HepG2 (cell line): Measurements from ENCODE around the gene OR8D1. TPM values are rescaled to one million over a fixed set of nuclear protein-coding genes. Genes with fewer than 3 reads are reported as not detected.

ENCODE experiments used
- ATAC-seq: fragments of 200-7000 bp; cut with Tn5 transposase; 3 replicates; pipeline ENCODE4 v1.9.1; 2020; ENCODE audit warnings: mild to moderate bottlenecking, moderate library complexity
- BruUV-seq: library from RNA; stranded (reverse); fragments of 400-500 nt; replicated peaks from 2 replicates; lab custom pipeline; 2021; lab: Mats Ljungman, UMichigan
- CTCF ChIA-PET: fragments of 300-600 bp; formaldehyde crosslinking; extraction: SDS; loops from one replicate; lab custom pipeline; 2021; ENCODE audit warnings: low total read pairs, inconsistent platforms, low intra/inter-chr PET ratio; lab: Yijun Ruan, JAX
- POLR2A ChIA-PET: fragments of 350-600 bp; sonication (Branson Sonifier 250); formaldehyde crosslinking; loops from one replicate; lab custom pipeline; 2020; ENCODE audit warnings: antibody characterized with exemption, inconsistent platforms; lab: Yijun Ruan, JAX
- DNase-seq: peaks from one replicate; pipeline ENCODE4 v3.0.0-alpha.2; 2015; ENCODE audit warnings: low spot score
- FAIRE-seq: peaks from 3 replicates; lab custom pipeline; 2011; peaks lifted over from hg19 to GRCh38; lab: Jason Lieb, UNC
- H2AFZ ChIP-seq: one replicate; pipeline ENCODE4 v1.6.1; 2011; ENCODE audit warnings: low read length, inconsistent platforms
- H3K27ac ChIP-seq: fragments of 300-600 bp; 3 replicates; pipeline ENCODE4 v1.8.0; 2011; ENCODE audit warnings: mixed run types, mild to moderate bottlenecking, mixed read lengths, low read length, inconsistent platforms; ENCODE audit not compliant: insufficient read depth; ENCODE audit errors: extremely low read length
- H3K27me3 ChIP-seq, 2 experiments: fragments of 200-600 bp in 1 of 2; 2 replicates in 1 of 2; 3 replicates in 1 of 2; pipeline versions ENCODE4 v1.6.0 to v1.8.0; 2011; ENCODE audit warnings: low read length in 2 of 2, mild to moderate bottlenecking in 2 of 2, moderate library complexity in 2 of 2, inconsistent platforms in 1 of 2; ENCODE audit not compliant: insufficient read depth in 2 of 2, control insufficient read depth in 1 of 2
- H3K36me3 ChIP-seq, 2 experiments: fragments of 200-600 bp in 1 of 2; replicated peaks in 1 of 2; 2 replicates in 1 of 2; 3 replicates in 1 of 2; pipeline versions ENCODE4 v1.5.1 to v1.8.0; 2011; ENCODE audit warnings: low read length in 2 of 2, inconsistent platforms in 1 of 2; ENCODE audit not compliant: insufficient read depth in 2 of 2, control insufficient read depth in 1 of 2
- H3K4me1 ChIP-seq: 2 replicates; pipeline ENCODE4 v1.5.1; 2012; ENCODE audit warnings: low read length, inconsistent platforms; ENCODE audit not compliant: insufficient read depth
- H3K4me2 ChIP-seq: 2 replicates; pipeline ENCODE4 v1.6.0; 2011; ENCODE audit warnings: low read depth, low read length, inconsistent platforms
- H3K4me3 ChIP-seq, 3 experiments: fragments of 200-600 bp in 1 of 3; sonication (generic), shearing (Covaris generic) in 1 of 3; replicated peaks in 1 of 3; 2 replicates each; pipeline ENCODE4 v1.5.1; 2011 to 2016; ENCODE audit warnings: low read length in 3 of 3, inconsistent platforms in 2 of 3, low read depth in 2 of 3, mild to moderate bottlenecking in 2 of 3, control low read depth in 1 of 3, mixed read lengths in 1 of 3; ENCODE audit not compliant: insufficient read depth in 1 of 3
- H3K79me2 ChIP-seq: one replicate; pipeline ENCODE4 v1.6.1; 2011; ENCODE audit warnings: low read length, inconsistent platforms; ENCODE audit not compliant: insufficient read depth
- H3K9ac ChIP-seq: 2 replicates; pipeline ENCODE4 v1.6.0; 2011; ENCODE audit warnings: mild to moderate bottlenecking, low read depth, low read length, inconsistent platforms; ENCODE audit not compliant: insufficient read depth
- H3K9me3 ChIP-seq: 2 replicates; pipeline ENCODE4 v1.5.1; 2012; ENCODE audit warnings: mild to moderate bottlenecking, low read length
- H4K20me1 ChIP-seq: 2 replicates; pipeline ENCODE4 v1.6.0; 2011; ENCODE audit warnings: inconsistent platforms, mild to moderate bottlenecking, low read length, moderate library complexity; ENCODE audit not compliant: insufficient read depth
- ARNTL ChIP-seq: sonication (generic); formaldehyde crosslinking; IDR thresholded peaks from 2 replicates; pipeline ENCODE4 v1.4.0; 2020; ENCODE audit warnings: mild to moderate bottlenecking, missing genetic modification reagents
- MAFF ChIP-seq: IDR thresholded peaks from 2 replicates; pipeline ENCODE4 v1.6.1; 2011; ENCODE audit warnings: low read depth, low read length, improper control_type of control experiment
- MAFK ChIP-seq, 2 experiments: IDR thresholded peaks in 1 of 2; conservative IDR thresholded peaks in 1 of 2; 2 replicates each; pipeline ENCODE4 v1.6.1; 2011; ENCODE audit warnings: improper control_type of control experiment in 2 of 2, low read length in 2 of 2
- TBL1XR1 ChIP-seq: fragments of 150-350 bp; IDR thresholded peaks from 2 replicates; pipeline ENCODE4 v1.6.1; 2014; ENCODE audit warnings: borderline replicate concordance, low read length; ENCODE audit not compliant: partially characterized antibody
- ZNF335 ChIP-seq: sonication (generic); formaldehyde crosslinking; IDR thresholded peaks from 2 replicates; pipeline ENCODE4 v1.4.0; 2020; ENCODE audit warnings: missing genetic modification reagents
- WGBS: methylation state at CpG from one replicate; pipeline ENCODE4 v1.1.6; 2017; ENCODE audit warnings: low lambda C conversion rate; 5-methylcytosine and 5-hydroxymethylcytosine counted together
- in situ Hi-C: cut with HindIII; loops from 2 replicates; pipeline ENCODE4 v1.10.0; 2017; ENCODE audit warnings: low pct_unique_long_range_greater_than_20kb; ENCODE audit not compliant: extremely low pct_ligation_motif_present
- intact Hi-C: fragments of 100-400 bp; cut with micrococcal nuclease; formaldehyde crosslinking; loops from one replicate; pipeline ENCODE4 v1.10.0; 2022; ENCODE audit not compliant: unreplicated experiment
- polyA plus RNA-seq, 8 experiments: library from polyadenylated mRNA; depleted of rRNA in 3 of 8; stranded (reverse) in 7 of 8; unstranded in 1 of 8; fragments of >200 nt; fragmentation: Illumina TruSeq in 4 of 8; extraction: Trizol in 4 of 8; gene quantifications; 2 replicates each; pipeline versions ENCODE4 v1.2.1 to v1.2.3, GENCODE V29; 2011 to 2016; ENCODE audit warnings: low read depth in 4 of 8, missing spikeins in 1 of 8, mixed read lengths in 1 of 8; ENCODE audit not compliant: insufficient read depth in 1 of 8
- total RNA-seq, 5 experiments: library from RNA; depleted of rRNA; stranded (reverse); fragments of >200 nt; fragmentation: Illumina TruSeq; extraction: Trizol; gene quantifications; 2 replicates each; pipeline ENCODE4 v1.2.3, GENCODE V29; 2016; ENCODE audit warnings: low read depth in 1 of 5
- TF ChIP-seq, protein P1 (sequence below): sonication (generic); formaldehyde crosslinking; IDR thresholded peaks from 2 replicates; pipeline ENCODE4 v1.4.0; 2020; ENCODE audit warnings: missing genetic modification reagents, borderline replicate concordance
- TF ChIP-seq, protein P2 (sequence below): sonication (generic); formaldehyde crosslinking; IDR thresholded peaks from 2 replicates; pipeline ENCODE4 v1.8.1; 2023; ENCODE audit warnings: mild to moderate bottlenecking, missing genetic modification reagents

Gene OR8D1
- total and polyA plus RNA-seq, 2 of the 13 experiments (the other 11 are each of a cell fraction or from before 2014, with no cell fraction given): not detected

DNA sequence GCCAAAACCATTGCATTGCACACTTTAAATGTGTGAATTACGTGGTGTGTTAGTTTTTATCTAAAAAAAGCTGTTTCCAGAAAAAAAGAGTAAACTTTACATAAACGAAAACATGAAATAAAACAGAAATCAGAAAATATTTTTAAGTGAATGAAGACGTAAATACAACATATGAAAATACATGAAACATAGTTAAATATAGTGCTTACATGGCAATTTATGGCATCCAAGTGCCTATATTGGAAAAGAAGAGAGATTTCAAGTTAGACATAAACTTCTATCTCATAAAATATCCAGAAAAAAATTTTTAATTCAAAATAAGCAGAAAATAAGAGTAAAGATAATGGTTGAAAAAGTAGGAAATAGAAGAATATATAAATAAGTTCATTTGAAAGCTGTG lies 18.1 kb upstream of the OR8D1 start:
- WGBS: 0% methylated on average over 3 of the region's 3 CpGs
- TF ChIP-seq MAFK (conservative IDR thresholded peaks at IDR 0.05 in 1 of 2, IDR thresholded peaks at IDR 0.05 in 1 of 2; ENCODE audit: low read length in 2 of 2) (peak; percentile 54 to 82; a peak in 3 of 4 replicates), TBL1XR1 (no peak), MAFF (peak; percentile 68)
- no peak for FAIRE-seq
- Histone ChIP-seq H3K4me1 (no peaks in the 10 kb centered on the region), H2AFZ (no peak overlapping the region), H3K27me3 (no peaks in the 10 kb centered on the region), H3K4me3 (no peak overlapping the region), H3K9ac (no peak overlapping the region), H3K27ac (no peak overlapping the region), H3K79me2 (no peaks in the 10 kb centered on the region), H4K20me1 (no peaks in the 10 kb centered on the region), H3K36me3 (no peaks in the 10 kb centered on the region), H3K4me2 (no peak overlapping the region), H3K9me3 (no peaks in the 10 kb centered on the region)
- POLR2A ChIA-PET: no interaction called here
- DNase-seq: no peak
- intact Hi-C loops (no loop called here), in situ Hi-C loops (no loop called here)
- BruUV-seq: no TSS peak
- no peak for ATAC-seq
- CTCF ChIA-PET: no interaction called here

DNA sequence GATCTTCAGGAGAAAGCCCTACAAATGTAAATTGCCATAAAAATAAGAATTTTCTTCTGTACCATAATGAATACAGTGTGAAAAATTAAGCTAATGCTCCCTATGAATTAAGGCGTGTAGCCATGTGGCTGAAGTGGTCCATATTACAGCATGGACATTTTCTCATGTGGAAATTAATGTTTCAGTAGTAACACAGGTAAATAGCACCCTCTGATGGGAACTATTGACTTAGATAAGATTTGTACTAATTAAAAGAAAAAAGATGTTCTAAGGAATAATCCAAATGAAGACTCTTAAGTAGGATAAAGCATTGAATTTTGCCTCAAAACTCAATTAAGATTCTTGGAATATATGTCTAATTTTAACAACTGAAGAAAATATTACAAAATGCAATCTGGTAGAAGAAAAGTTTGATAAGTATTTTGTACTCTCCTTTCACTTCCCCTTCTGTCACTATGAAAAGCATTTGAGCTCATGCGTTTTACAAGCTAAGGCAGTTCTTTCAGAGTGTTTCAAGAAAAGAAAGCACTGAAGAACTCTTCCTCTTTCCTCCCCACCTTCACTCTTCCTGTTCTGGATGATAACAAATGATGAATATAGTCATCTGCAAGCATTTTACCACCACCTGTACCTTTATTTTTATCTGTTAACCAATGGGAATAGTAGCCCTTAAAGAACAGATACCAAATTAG lies 16.2 kb upstream of the OR8D1 start:
- Histone ChIP-seq H3K79me2 (no peaks in the 10 kb centered on the region), H4K20me1 (no peaks in the 10 kb centered on the region), H3K27me3 (no peaks in the 10 kb centered on the region), H3K9me3 (no peaks in the 10 kb centered on the region), H3K4me3 (no peak overlapping the region), H2AFZ (no peak overlapping the region), H3K27ac (no peak overlapping the region)
- no peak for FAIRE-seq
- POLR2A ChIA-PET: no interaction called here
- CTCF ChIA-PET: no interaction called here
- TF ChIP-seq ARNTL (CRISPR knock-in tag) (no peak), ZNF335 (CRISPR knock-in tag) (no peak)
- TF ChIP-seq, protein P1, sequence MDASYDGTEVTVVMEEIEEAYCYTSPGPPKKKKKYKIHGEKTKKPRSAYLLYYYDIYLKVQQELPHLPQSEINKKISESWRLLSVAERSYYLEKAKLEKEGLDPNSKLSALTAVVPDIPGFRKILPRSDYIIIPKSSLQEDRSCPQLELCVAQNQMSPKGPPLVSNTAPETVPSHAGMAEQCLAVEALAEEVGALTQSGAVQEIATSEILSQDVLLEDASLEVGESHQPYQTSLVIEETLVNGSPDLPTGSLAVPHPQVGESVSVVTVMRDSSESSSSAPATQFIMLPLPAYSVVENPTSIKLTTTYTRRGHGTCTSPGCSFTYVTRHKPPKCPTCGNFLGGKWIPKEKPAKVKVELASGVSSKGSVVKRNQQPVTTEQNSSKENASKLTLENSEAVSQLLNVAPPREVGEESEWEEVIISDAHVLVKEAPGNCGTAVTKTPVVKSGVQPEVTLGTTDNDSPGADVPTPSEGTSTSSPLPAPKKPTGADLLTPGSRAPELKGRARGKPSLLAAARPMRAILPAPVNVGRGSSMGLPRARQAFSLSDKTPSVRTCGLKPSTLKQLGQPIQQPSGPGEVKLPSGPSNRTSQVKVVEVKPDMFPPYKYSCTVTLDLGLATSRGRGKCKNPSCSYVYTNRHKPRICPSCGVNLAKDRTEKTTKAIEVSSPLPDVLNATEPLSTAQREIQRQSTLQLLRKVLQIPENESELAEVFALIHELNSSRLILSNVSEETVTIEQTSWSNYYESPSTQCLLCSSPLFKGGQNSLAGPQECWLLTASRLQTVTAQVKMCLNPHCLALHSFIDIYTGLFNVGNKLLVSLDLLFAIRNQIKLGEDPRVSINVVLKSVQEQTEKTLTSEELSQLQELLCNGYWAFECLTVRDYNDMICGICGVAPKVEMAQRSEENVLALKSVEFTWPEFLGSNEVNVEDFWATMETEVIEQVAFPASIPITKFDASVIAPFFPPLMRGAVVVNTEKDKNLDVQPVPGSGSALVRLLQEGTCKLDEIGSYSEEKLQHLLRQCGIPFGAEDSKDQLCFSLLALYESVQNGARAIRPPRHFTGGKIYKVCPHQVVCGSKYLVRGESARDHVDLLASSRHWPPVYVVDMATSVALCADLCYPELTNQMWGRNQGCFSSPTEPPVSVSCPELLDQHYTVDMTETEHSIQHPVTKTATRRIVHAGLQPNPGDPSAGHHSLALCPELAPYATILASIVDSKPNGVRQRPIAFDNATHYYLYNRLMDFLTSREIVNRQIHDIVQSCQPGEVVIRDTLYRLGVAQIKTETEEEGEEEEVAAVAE (CRISPR knock-in tag): no peak
- TF ChIP-seq, protein P2, sequence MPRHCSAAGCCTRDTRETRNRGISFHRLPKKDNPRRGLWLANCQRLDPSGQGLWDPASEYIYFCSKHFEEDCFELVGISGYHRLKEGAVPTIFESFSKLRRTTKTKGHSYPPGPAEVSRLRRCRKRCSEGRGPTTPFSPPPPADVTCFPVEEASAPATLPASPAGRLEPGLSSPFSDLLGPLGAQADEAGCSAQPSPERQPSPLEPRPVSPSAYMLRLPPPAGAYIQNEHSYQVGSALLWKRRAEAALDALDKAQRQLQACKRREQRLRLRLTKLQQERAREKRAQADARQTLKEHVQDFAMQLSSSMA (CRISPR knock-in tag): no peak
- TF ChIP-seq, all 625 proteins: peak for 0
- no peak overlapping the region for H3K9ac ChIP-seq
- ATAC-seq (no peak), DNase-seq (no peak)
- H3K36me3 ChIP-seq: no peaks in the 10 kb centered on the region
- no peak overlapping the region for H3K4me2 ChIP-seq
- intact Hi-C loops: no loop called here
- no peaks in the 10 kb centered on the region for H3K4me1 ChIP-seq
- WGBS: 4% methylated on average over 2 of the region's 2 CpGs
- in situ Hi-C loops: no loop called here
- no TSS peak for BruUV-seq
